H1 (cell line): Measurements from ENCODE around the gene PBX3. TPM values are rescaled to one million over a fixed set of nuclear protein-coding genes. Genes with fewer than 3 reads are reported as not detected.

Experiments used
- CTCF ChIA-PET: fragments of 300-600 bp; sonication (Branson Sonifier 250); formaldehyde crosslinking; loops from one replicate; lab custom pipeline; 2021; ENCODE audit not compliant: partially characterized antibody; lab: Charles Lee
- POLR2A ChIA-PET: fragments of 300-600 bp; sonication (Branson Sonifier 250); formaldehyde crosslinking; loops from one replicate; lab custom pipeline; 2021; ENCODE audit warnings: inconsistent platforms; ENCODE audit not compliant: partially characterized antibody; lab: Charles Lee
- DNase-seq, 2 experiments: peaks; one replicate each; pipeline versions ENCODE4 v3.0.0 to v3.0.0-alpha.2; 2010 to 2022; ENCODE audit warnings: low spot score in 2 of 2, low read depth in 1 of 2, mixed read lengths in 1 of 2
- FAIRE-seq: peaks from 2 replicates; lab custom pipeline; 2011; peaks lifted over from hg19 to GRCh38; lab: Jason Lieb, UNC
- H2AFZ ChIP-seq: 2 replicates; pipeline ENCODE4 v1.8.1; 2012; ENCODE audit warnings: low read length, inconsistent platforms
- H2AK5ac ChIP-seq: 2 replicates; pipeline ENCODE4 v1.6.1; 2013; ENCODE audit warnings: low read depth, low read length
- H2BK120ac ChIP-seq: replicated peaks from 2 replicates; pipeline ENCODE3; 2013; ENCODE audit warnings: low read depth, low read length, inconsistent platforms
- H2BK12ac ChIP-seq: 2 replicates; pipeline ENCODE4 v1.6.1; 2013; ENCODE audit warnings: low read depth, low read length
- H2BK15ac ChIP-seq: 2 replicates; pipeline ENCODE4 v1.6.1; 2013; ENCODE audit warnings: low read length
- H2BK20ac ChIP-seq: 2 replicates; pipeline ENCODE4 v1.6.1; 2013; ENCODE audit warnings: low read length
- H2BK5ac ChIP-seq: 2 replicates; pipeline ENCODE4 v1.6.1; 2013; ENCODE audit warnings: low read depth, low read length
- H3K14ac ChIP-seq: 2 replicates; pipeline ENCODE4 v1.6.1; 2013; ENCODE audit warnings: inconsistent platforms; ENCODE audit not compliant: insufficient read length
- H3K18ac ChIP-seq: 2 replicates; pipeline ENCODE4 v1.6.1; 2013; ENCODE audit warnings: low read length; ENCODE audit errors: extremely low read depth
- H3K23ac ChIP-seq: 2 replicates; pipeline ENCODE4 v1.6.1; 2013; ENCODE audit warnings: inconsistent platforms; ENCODE audit not compliant: insufficient read length
- H3K23me2 ChIP-seq: 2 replicates; pipeline ENCODE4 v1.6.1; 2013; ENCODE audit warnings: low read depth, low read length
- H3K27ac ChIP-seq: 2 replicates; pipeline ENCODE4 v1.6.1; 2011; ENCODE audit warnings: low read depth, low read length, inconsistent platforms
- H3K27me3 ChIP-seq, 4 experiments: replicated peaks in 1 of 4; 1 replicate in 1 of 4; 2 replicates in 3 of 4; pipeline versions ENCODE4 v1.6.1 to v1.8.1; 2011 to 2013; ENCODE audit warnings: low read length in 3 of 4, mild to moderate bottlenecking in 3 of 4, inconsistent platforms in 2 of 4, mixed read lengths in 2 of 4, moderate library complexity in 1 of 4; ENCODE audit not compliant: control insufficient read depth in 3 of 4, insufficient read depth in 3 of 4; ENCODE audit errors: extremely low read depth in 1 of 4
- H3K36me3 ChIP-seq, 4 experiments: 2 replicates each; pipeline versions ENCODE4 v1.6.1 to v1.8.1; 2011 to 2013; ENCODE audit warnings: mild to moderate bottlenecking in 4 of 4, low read length in 3 of 4, moderate library complexity in 2 of 4, control low read depth in 1 of 4, inconsistent platforms in 1 of 4; ENCODE audit not compliant: insufficient read depth in 4 of 4, control insufficient read depth in 2 of 4
- H3K4ac ChIP-seq: replicated peaks from 2 replicates; pipeline ENCODE3; 2013; ENCODE audit warnings: low read length, low read depth, mixed read lengths, inconsistent platforms; ENCODE audit not compliant: insufficient read length
- H3K4me1 ChIP-seq, 4 experiments: replicated peaks in 1 of 4; 1 replicate in 1 of 4; 2 replicates in 3 of 4; pipeline versions ENCODE4 v1.6.1 to v1.8.1; 2011 to 2013; ENCODE audit warnings: low read length in 3 of 4, inconsistent platforms in 2 of 4, mixed read lengths in 1 of 4; ENCODE audit not compliant: insufficient read depth in 4 of 4, control insufficient read depth in 3 of 4
- H3K4me2 ChIP-seq, 2 experiments: 2 replicates each; pipeline versions ENCODE4 v1.6.1 to v1.8.1; 2011 to 2013; ENCODE audit warnings: low read depth in 2 of 2, low read length in 2 of 2, control low read depth in 1 of 2, inconsistent platforms in 1 of 2, mild to moderate bottlenecking in 1 of 2; ENCODE audit not compliant: insufficient read depth in 1 of 2
- H3K4me3 ChIP-seq, 4 experiments: fragments of 200-600, 300-600 bp in 1 of 4; sonication (generic), shearing (Covaris generic), sonication (Bioruptor Twin) in 1 of 4; 2 replicates each; pipeline versions ENCODE4 v1.5.1 to v1.8.1; 2011 to 2016; ENCODE audit warnings: low read length in 4 of 4, low read depth in 3 of 4, control low read depth in 2 of 4, inconsistent platforms in 2 of 4, mild to moderate bottlenecking in 2 of 4, mixed read lengths in 1 of 4, moderate library complexity in 1 of 4; ENCODE audit not compliant: insufficient read depth in 2 of 4; ENCODE audit errors: extremely low read depth in 1 of 4
- H3K56ac ChIP-seq: replicated peaks from 2 replicates; pipeline ENCODE3; 2013; ENCODE audit warnings: low read depth, mild to moderate bottlenecking, mixed read lengths, low read length, inconsistent platforms; ENCODE audit not compliant: insufficient read length
- H3K79me1 ChIP-seq: 2 replicates; pipeline ENCODE4 v1.6.1; 2013; ENCODE audit warnings: low read depth, low read length, control low read depth
- H3K79me2 ChIP-seq, 2 experiments: 2 replicates each; pipeline versions ENCODE4 v1.6.1 to v1.8.1; 2012 to 2013; ENCODE audit warnings: low read length in 2 of 2, mild to moderate bottlenecking in 2 of 2, inconsistent platforms in 1 of 2; ENCODE audit not compliant: insufficient read depth in 2 of 2, control insufficient read depth in 1 of 2
- H3K9ac ChIP-seq, 4 experiments: replicated peaks in 1 of 4; 1 replicate in 1 of 4; 2 replicates in 3 of 4; pipeline versions ENCODE4 v1.6.1 to v1.8.1; 2011 to 2013; ENCODE audit warnings: low read depth in 3 of 4, low read length in 3 of 4, control low read depth in 2 of 4, mild to moderate bottlenecking in 2 of 4, moderate library complexity in 2 of 4, inconsistent platforms in 1 of 4; ENCODE audit errors: extremely low read depth in 1 of 4
- H3K9me3 ChIP-seq, 2 experiments: 2 replicates each; pipeline versions ENCODE4 v1.6.1 to v1.8.1; 2012 to 2013; ENCODE audit warnings: mild to moderate bottlenecking in 2 of 2, moderate library complexity in 2 of 2, control low read depth in 1 of 2, inconsistent platforms in 1 of 2, low read depth in 1 of 2, low read length in 1 of 2, mixed read lengths in 1 of 2; ENCODE audit not compliant: insufficient read depth in 2 of 2
- H4K20me1 ChIP-seq, 2 experiments: replicated peaks in 1 of 2; 2 replicates each; pipeline versions ENCODE3 to v1.8.1; 2011 to 2013; ENCODE audit warnings: inconsistent platforms in 2 of 2, low read length in 2 of 2, mild to moderate bottlenecking in 1 of 2; ENCODE audit not compliant: insufficient read depth in 2 of 2, control insufficient read depth in 1 of 2
- H4K5ac ChIP-seq: 2 replicates; pipeline ENCODE4 v1.6.1; 2013; ENCODE audit warnings: low read length, low read depth, mixed read lengths, inconsistent platforms; ENCODE audit not compliant: insufficient read length
- H4K8ac ChIP-seq: 2 replicates; pipeline ENCODE4 v1.8.0; 2013; ENCODE audit warnings: mild to moderate bottlenecking, moderate library complexity, low read length, inconsistent platforms; ENCODE audit not compliant: insufficient read depth; ENCODE audit errors: extremely low read depth
- H4K91ac ChIP-seq: replicated peaks from 2 replicates; pipeline ENCODE3; 2013; ENCODE audit warnings: low read length, mixed read lengths, inconsistent platforms; ENCODE audit not compliant: insufficient read length
- BACH1 ChIP-seq: IDR thresholded peaks from 2 replicates; pipeline ENCODE4 v1.6.1; 2012; ENCODE audit warnings: low read length, improper control_type of control experiment
- HDAC6 ChIP-seq: IDR thresholded peaks from one replicate; pipeline ENCODE4 v1.7.1; 2012; ENCODE audit warnings: low read depth, mild to moderate bottlenecking, inconsistent platforms, low read length, moderate library complexity
- NANOG ChIP-seq: IDR thresholded peaks from 2 replicates; pipeline ENCODE4 v1.6.1; 2011; ENCODE audit warnings: low read length, low read depth, mild to moderate bottlenecking, inconsistent platforms; ENCODE audit not compliant: insufficient read depth, poor library complexity, severe bottlenecking
- SP4 ChIP-seq: IDR thresholded peaks from 2 replicates; pipeline ENCODE4 v1.6.1; 2012; ENCODE audit warnings: low read length, inconsistent platforms
- USF2 ChIP-seq: IDR thresholded peaks from 2 replicates; pipeline ENCODE4 v1.6.1; 2011; ENCODE audit warnings: low read length, improper control_type of control experiment
- WGBS, 2 experiments: shearing (Covaris generic) in 1 of 2; methylation state at CpG; one replicate each; pipeline versions ENCODE4 v1.1.6 to v1.1.7; 2013 to 2015; ENCODE audit warnings: low lambda C conversion rate in 2 of 2, mixed read lengths in 2 of 2, inconsistent platforms in 1 of 2, low coverage in 1 of 2, missing lambda C conversion rate in 1 of 2; ENCODE audit not compliant: insufficient replicate concordance in 2 of 2, insufficient coverage in 1 of 2, insufficient read length in 1 of 2; ENCODE audit errors: extremely low coverage in 1 of 2, missing lambda C conversion rate in 1 of 2; 5-methylcytosine and 5-hydroxymethylcytosine counted together
- polyA plus RNA-seq, 7 experiments: library from polyadenylated mRNA; depleted of rRNA in 3 of 7; stranded (reverse) in 5 of 7; unstranded in 2 of 7; fragments of >200 nt in 5 of 7; fragments of 200-250 nt in 2 of 7; gene quantifications; 1 replicate in 5 of 7; 2 replicates in 1 of 7; 4 replicates in 1 of 7; pipeline versions ENCODE4 v1.2.1 to v1.2.3, GENCODE V29; 2011 to 2013; ENCODE audit warnings: missing spikeins in 2 of 7, mixed read lengths in 2 of 7
- total RNA-seq: library from RNA; stranded (reverse); fragmentation: NEBNext Ultra II Directional; extraction: Animal tissue kit (Norgen Biotek cat#: 25700); gene quantifications from 2 replicates; pipeline ENCODE4 v1.2.1, GENCODE V29; 2021
- TF ChIP-seq, protein P1 (sequence below): IDR thresholded peaks from 2 replicates; pipeline ENCODE4 v1.6.1; 2012; ENCODE audit warnings: inconsistent platforms

The PBX3 gene
- total and polyA plus RNA-seq, 2 of the 8 experiments (the other 6 are each of a cell fraction or from before 2014, with no cell fraction given), result 22.7 to 44.3 TPM

- H2BK5ac ChIP-seq, result no peak overlapping the region
- H4K5ac ChIP-seq, result no peak overlapping the region
- H3K27me3 ChIP-seq, result no peaks in the 10 kb centered on the region
- POLR2A ChIA-PET, result no interaction called here
- CTCF ChIA-PET, result no interaction called here
- no peak overlapping the region for H2BK20ac ChIP-seq
- H2AFZ ChIP-seq, result no peak overlapping the region
- no peaks in the 10 kb centered on the region for H3K23me2 ChIP-seq
- H3K79me1 ChIP-seq, result no peaks in the 10 kb centered on the region; the same call in 1 of the 2 replicates
- no peaks in the 10 kb centered on the region for H3K9me3 ChIP-seq
- H2AK5ac ChIP-seq, result no peak overlapping the region
- H3K79me2 ChIP-seq, result peaks cover 0 to 77% of the 10 kb centered on the region in 2 experiments; a peak in 3 of 4 replicates
- no peak overlapping the region for H3K4ac ChIP-seq
- H2BK12ac ChIP-seq, result no peak overlapping the region
- H2BK120ac ChIP-seq, result no peak overlapping the region
- no peak for TF ChIP-seq HDAC6
- TF ChIP-seq BACH1, result no peak
- TF ChIP-seq SP4, result no peak
- no peak for TF ChIP-seq NANOG
- TF ChIP-seq USF2, result no peak
- TF ChIP-seq, protein P1, sequence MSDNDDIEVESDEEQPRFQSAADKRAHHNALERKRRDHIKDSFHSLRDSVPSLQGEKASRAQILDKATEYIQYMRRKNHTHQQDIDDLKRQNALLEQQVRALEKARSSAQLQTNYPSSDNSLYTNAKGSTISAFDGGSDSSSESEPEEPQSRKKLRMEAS, result no peak
- TF ChIP-seq, all 59 proteins: peak for 0
- DNase-seq (no peak), FAIRE-seq (no peak)
- H4K20me1 ChIP-seq, result no peaks in the 10 kb centered on the region
- no peak overlapping the region for H3K23ac ChIP-seq
- no peaks in the 10 kb centered on the region; a peak in 1 of 8 replicates for H3K36me3 ChIP-seq
- H2BK15ac ChIP-seq, result no peak overlapping the region
- no peak overlapping the region for H3K14ac ChIP-seq
- no peak overlapping the region for H4K8ac ChIP-seq
- no peak overlapping the region for H3K4me2 ChIP-seq
- no peak overlapping the region for H4K91ac ChIP-seq
- H3K27ac ChIP-seq, result no peak overlapping the region
- no peak overlapping the region for H3K18ac ChIP-seq
- no peak overlapping the region for H3K4me3 ChIP-seq
- no peak overlapping the region for H3K56ac ChIP-seq
- peaks cover 2 to 21% (median 10%) of the 10 kb centered on the region in 4 experiments; a peak in 6 of 7 replicates for H3K4me1 ChIP-seq
- 89% methylated on average over 1 of the region's 1 CpG; no CpG with 5 or more reads in 1 of the 2 experiments for WGBS, 2 experiments
- H3K9ac ChIP-seq, result no peak overlapping the region
These were observed 94.3 kb downstream of the PBX3 start for GRCh38 chr9:125841444-125841843.
